Neural cell (in vitro differentiated cells): ENCODE results near the gene ADD1. TPM values are rescaled to one million over a fixed set of nuclear protein-coding genes. Genes with fewer than 3 reads are reported as not detected.
A peak's percentile ranks its signal among the peaks of the same experiment; 100 is the strongest.

Source experiments
- H2AFZ ChIP-seq: fragments of 200-600, 300-800 bp; sonication (generic), shearing (Covaris generic); 2 replicates; pipeline ENCODE4 v1.6.0; 2014; ENCODE audit warnings: low read depth, mild to moderate bottlenecking, antibody characterized with exemption, low read length, moderate library complexity
- H3F3A ChIP-seq: fragments of 200-600 bp; shearing (Covaris generic); 2 replicates; pipeline ENCODE4 v1.6.1; 2016; ENCODE audit warnings: mild to moderate bottlenecking, moderate library complexity, mixed read lengths, antibody characterized with exemption, low read length; ENCODE audit not compliant: insufficient read depth, poor library complexity, severe bottlenecking
- H3K27ac ChIP-seq: fragments of 200-600, 300-800 bp; sonication (generic), shearing (Covaris generic); 2 replicates; pipeline ENCODE4 v1.5.1; 2014; ENCODE audit warnings: mild to moderate bottlenecking, low read length, moderate library complexity
- H3K27me3 ChIP-seq: fragments of 300-800, 200-600 bp; sonication (generic), shearing (Covaris generic); 2 replicates; pipeline ENCODE4 v1.6.0; 2014; ENCODE audit warnings: mild to moderate bottlenecking, low read depth, low read length, moderate library complexity; ENCODE audit not compliant: insufficient read depth
- H3K36me3 ChIP-seq: fragments of 300-800, 200-600 bp; sonication (generic), shearing (Covaris generic); 2 replicates; pipeline ENCODE4 v1.5.1; 2014; ENCODE audit warnings: mild to moderate bottlenecking, antibody characterized with exemption, low read length, moderate library complexity; ENCODE audit not compliant: insufficient read depth
- H3K4me2 ChIP-seq: fragments of 300-800, 200-600 bp; sonication (generic), shearing (Covaris generic); 2 replicates; pipeline ENCODE4 v1.6.0; 2014; ENCODE audit warnings: mild to moderate bottlenecking, low read length
- H3K4me3 ChIP-seq: fragments of 300-800, 200-600 bp; sonication (generic), shearing (Covaris generic); 2 replicates; pipeline ENCODE4 v1.5.1; 2014; ENCODE audit warnings: mild to moderate bottlenecking, low read length, moderate library complexity
- H3K79me2 ChIP-seq: fragments of 200-600 bp; shearing (Covaris generic); replicated peaks from 2 replicates; pipeline ENCODE4 v1.6.0; 2014; ENCODE audit warnings: mild to moderate bottlenecking, low read length, moderate library complexity; ENCODE audit not compliant: insufficient read depth
- H3K9ac ChIP-seq: fragments of 300-800, 200-600 bp; sonication (generic), shearing (Covaris generic); 2 replicates; pipeline ENCODE4 v1.6.1; 2016; ENCODE audit warnings: mild to moderate bottlenecking, low read length, mixed read lengths
- H3K9me2 ChIP-seq: fragments of 200-600 bp; shearing (Covaris generic); 2 replicates; pipeline ENCODE4 v1.6.1; 2016; ENCODE audit warnings: mild to moderate bottlenecking, low read length, mixed read lengths; ENCODE audit not compliant: insufficient read depth
- H3K9me3 ChIP-seq: fragments of 200-600, 300-800 bp; sonication (generic), shearing (Covaris generic); 2 replicates; pipeline ENCODE4 v1.6.1; 2016; ENCODE audit warnings: mild to moderate bottlenecking, mixed run types, low read length, moderate library complexity, mixed read lengths
- H4K20me1 ChIP-seq: fragments of 200-600 bp; shearing (Covaris generic); 2 replicates; pipeline ENCODE4 v1.6.1; 2016; ENCODE audit warnings: mild to moderate bottlenecking, mixed run types; ENCODE audit not compliant: insufficient read depth
- CTCF ChIP-seq: fragments of 450-650 bp; IDR thresholded peaks from 2 replicates; pipeline ENCODE4 v1.5.1; 2014; ENCODE audit warnings: antibody characterized with exemption, mild to moderate bottlenecking, moderate library complexity; ENCODE audit not compliant: poor library complexity, severe bottlenecking
- EP300 ChIP-seq: fragments of 450-650 bp; conservative IDR thresholded peaks from 2 replicates; pipeline ENCODE4 v1.6.1; 2014; ENCODE audit warnings: antibody characterized with exemption, mild to moderate bottlenecking, moderate library complexity; ENCODE audit not compliant: poor library complexity, severe bottlenecking
- EZH2 ChIP-seq: fragments of 200-600, 300-800 bp; shearing (Covaris generic), sonication (generic); IDR thresholded peaks from 2 replicates; pipeline ENCODE4 v1.6.1; 2014; ENCODE audit warnings: antibody characterized with exemption, low read length, borderline replicate concordance, mild to moderate bottlenecking; ENCODE audit not compliant: insufficient read depth, poor library complexity, severe bottlenecking
- MXI1 ChIP-seq: fragments of 450-650 bp; conservative IDR thresholded peaks from 2 replicates; pipeline ENCODE4 v1.6.1; 2014; ENCODE audit warnings: antibody characterized with exemption, mild to moderate bottlenecking; ENCODE audit not compliant: poor library complexity, severe bottlenecking
- POLR2AphosphoS5 ChIP-seq: IDR thresholded peaks from 2 replicates; pipeline ENCODE4 v1.6.1; 2012
- RAD21 ChIP-seq: fragments of 450-650 bp; conservative IDR thresholded peaks from 2 replicates; pipeline ENCODE4 v1.6.1; 2014; ENCODE audit warnings: antibody characterized with exemption, mild to moderate bottlenecking, moderate library complexity
- REST ChIP-seq: IDR thresholded peaks from 2 replicates; pipeline ENCODE4 v1.6.1; 2012; ENCODE audit warnings: borderline replicate concordance
- SMC3 ChIP-seq: fragments of 450-650 bp; conservative IDR thresholded peaks from 2 replicates; pipeline ENCODE4 v1.6.1; 2014; ENCODE audit warnings: antibody characterized with exemption, mild to moderate bottlenecking, moderate library complexity; ENCODE audit not compliant: poor library complexity
- TAF1 ChIP-seq: IDR thresholded peaks from 2 replicates; pipeline ENCODE4 v1.6.1; 2012; ENCODE audit warnings: low read depth
- polyA plus RNA-seq: library from polyadenylated mRNA; depleted of rRNA; stranded (reverse); fragments of >200 nt; gene quantifications from 2 replicates; pipeline ENCODE4 v1.2.3, GENCODE V29; 2014

The ADD1 gene
- polyA plus RNA-seq, 1 donor from 2014 or later, result 190 TPM

GRCh38 chr4:2948895-2949781 lies 105.5 kb downstream of the ADD1 start:
- Histone ChIP-seq H3K4me3 (no peak overlapping the region), H2AFZ (no peak overlapping the region), H3K9me3 (no peaks in the 10 kb centered on the region), H3K9me2 (no peaks in the 10 kb centered on the region), H3K4me2 (no peak overlapping the region), H3K79me2 (no peaks in the 10 kb centered on the region), H3F3A (no peaks in the 10 kb centered on the region), H3K36me3 (peaks cover 6% of the 10 kb centered on the region), H3K27me3 (no peaks in the 10 kb centered on the region), H4K20me1 (no peaks in the 10 kb centered on the region), H3K27ac (no peak overlapping the region), H3K9ac (no peak overlapping the region)
- TF ChIP-seq POLR2AphosphoS5 (no peak), EZH2 (no peak), CTCF (no peak), TAF1 (no peak), SMC3 (peak; percentile 33)

- H3K4me3 ChIP-seq, result no peak overlapping the region
- H3F3A ChIP-seq, result no peaks in the 10 kb centered on the region
- H3K27ac ChIP-seq, result no peak overlapping the region
- no peaks in the 10 kb centered on the region for H3K9me3 ChIP-seq
- no peak overlapping the region for H2AFZ ChIP-seq
- no peak overlapping the region for H3K4me2 ChIP-seq
- H3K27me3 ChIP-seq, result no peaks in the 10 kb centered on the region
- no peaks in the 10 kb centered on the region for H3K9me2 ChIP-seq
- H3K9ac ChIP-seq, result no peak overlapping the region
- no peaks in the 10 kb centered on the region for H3K79me2 ChIP-seq
- H3K36me3 ChIP-seq, result peaks cover 6% of the 10 kb centered on the region
- H4K20me1 ChIP-seq, result no peaks in the 10 kb centered on the region
- TF ChIP-seq RAD21 (no peak), REST (no peak), TAF1 (no peak), MXI1 (no peak), POLR2AphosphoS5 (no peak), EP300 (no peak), SMC3 (no peak), CTCF (no peak), EZH2 (no peak)
These were observed 106.1 kb downstream of the ADD1 start for GRCh38 chr4:2949782-2950125.
